Effector CD4-positive, alpha-beta T cell (primary cell): ENCODE results near the gene MNX1.

ENCODE experiments used
- DNase-seq: peaks from one replicate; pipeline ENCODE4 v3.0.0-alpha.2; 2020

MNX1 gene

GRCh38 chr7:157014635-157015555 lies 4.4 kb upstream of the MNX1 start:
- no peak for DNase-seq

- no peak for DNase-seq
These were observed 3.4 kb upstream of the MNX1 start for GRCh38 chr7:157013602-157014549.

- no peak for DNase-seq
These were observed 2.6 kb upstream of the MNX1 start for GRCh38 chr7:157013101-157013500.

GRCh38 chr7:157012113-157012547 lies 1.7 kb upstream of the MNX1 start:
- DNase-seq, result no peak

DNA sequence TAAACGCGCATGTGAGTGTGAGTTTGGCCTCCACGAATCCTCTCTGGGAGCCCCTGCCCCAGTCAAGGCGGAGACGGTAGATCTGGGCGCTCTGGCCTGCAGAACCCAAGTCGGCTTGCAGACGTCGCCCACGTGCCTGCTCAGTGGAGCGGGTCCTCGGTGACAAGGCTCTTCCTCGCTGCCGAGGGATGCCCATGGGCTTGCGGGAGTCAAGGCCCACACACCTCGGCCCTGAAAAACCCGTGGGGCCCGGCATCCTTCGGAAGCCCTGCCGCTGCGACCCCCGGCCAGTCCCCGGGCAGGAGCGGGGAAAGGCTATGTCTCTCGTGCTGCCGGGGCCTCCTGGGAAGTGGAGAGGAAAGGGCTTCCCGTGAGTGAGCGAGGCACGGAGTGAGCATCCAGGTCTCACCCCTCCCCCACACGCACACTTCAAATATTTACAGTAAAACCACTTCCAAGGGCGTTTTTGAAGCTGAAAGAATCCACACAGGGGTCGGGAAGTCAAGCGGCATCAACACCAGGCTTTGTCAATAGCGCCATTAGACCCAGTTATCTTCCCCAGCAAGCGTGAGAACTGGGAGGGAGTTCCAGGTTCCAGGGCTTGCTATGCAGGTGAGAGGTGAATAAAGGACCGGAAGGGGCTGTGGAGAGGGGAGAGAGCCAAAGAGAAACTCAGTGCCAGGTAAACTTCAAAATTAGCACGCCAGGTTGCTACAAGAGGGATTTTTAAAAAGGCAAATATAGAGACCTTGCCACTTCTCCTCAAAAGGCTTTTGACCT lies 1.1 kb upstream of the MNX1 start:
- DNase-seq, result no peak

DNA sequence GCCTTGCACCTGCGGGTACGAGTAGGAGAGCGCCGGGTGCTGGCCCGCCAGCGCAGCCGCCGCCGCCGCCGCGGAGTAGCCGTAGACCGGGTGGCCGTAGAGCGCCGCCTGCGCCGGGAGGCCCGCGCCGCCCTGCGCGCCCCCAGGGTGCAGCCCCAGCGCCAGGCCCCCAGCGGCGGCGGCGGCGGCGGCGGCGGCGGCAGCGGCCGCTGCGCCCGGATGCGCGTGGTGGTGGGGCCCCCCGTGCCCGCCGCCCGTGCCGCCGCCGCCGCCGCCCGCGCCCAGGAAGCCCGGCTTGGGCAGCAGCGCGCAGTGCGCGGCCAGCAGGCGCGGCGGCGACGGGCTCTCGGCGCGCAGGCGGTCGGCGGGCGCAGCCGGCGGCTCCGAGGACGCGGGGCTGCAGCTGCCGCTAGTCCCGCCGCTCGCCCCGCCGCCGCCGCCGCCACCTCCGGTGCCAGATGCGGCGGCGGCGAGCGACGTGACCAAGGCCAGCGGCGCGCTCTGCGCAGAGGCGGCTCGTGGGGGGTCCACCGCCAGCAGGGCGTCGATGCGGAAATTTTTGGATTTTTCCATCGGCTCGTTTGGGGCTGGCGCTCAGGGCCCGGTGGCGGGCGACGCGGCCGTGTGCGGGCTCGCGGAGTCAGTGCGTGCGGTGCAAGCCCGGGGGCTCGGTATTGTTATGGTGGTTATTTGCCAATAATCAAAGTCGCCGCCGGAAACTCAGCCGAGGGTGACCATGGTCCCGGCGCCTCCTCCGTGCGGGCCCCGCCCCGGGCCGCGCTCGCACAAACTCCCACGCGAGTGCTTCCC lies 480 bp downstream of the MNX1 start:
- no peak for DNase-seq

GRCh38 chr7:157009170-157009777 lies 1.2 kb downstream of the MNX1 start:
- no peak for DNase-seq

DNA sequence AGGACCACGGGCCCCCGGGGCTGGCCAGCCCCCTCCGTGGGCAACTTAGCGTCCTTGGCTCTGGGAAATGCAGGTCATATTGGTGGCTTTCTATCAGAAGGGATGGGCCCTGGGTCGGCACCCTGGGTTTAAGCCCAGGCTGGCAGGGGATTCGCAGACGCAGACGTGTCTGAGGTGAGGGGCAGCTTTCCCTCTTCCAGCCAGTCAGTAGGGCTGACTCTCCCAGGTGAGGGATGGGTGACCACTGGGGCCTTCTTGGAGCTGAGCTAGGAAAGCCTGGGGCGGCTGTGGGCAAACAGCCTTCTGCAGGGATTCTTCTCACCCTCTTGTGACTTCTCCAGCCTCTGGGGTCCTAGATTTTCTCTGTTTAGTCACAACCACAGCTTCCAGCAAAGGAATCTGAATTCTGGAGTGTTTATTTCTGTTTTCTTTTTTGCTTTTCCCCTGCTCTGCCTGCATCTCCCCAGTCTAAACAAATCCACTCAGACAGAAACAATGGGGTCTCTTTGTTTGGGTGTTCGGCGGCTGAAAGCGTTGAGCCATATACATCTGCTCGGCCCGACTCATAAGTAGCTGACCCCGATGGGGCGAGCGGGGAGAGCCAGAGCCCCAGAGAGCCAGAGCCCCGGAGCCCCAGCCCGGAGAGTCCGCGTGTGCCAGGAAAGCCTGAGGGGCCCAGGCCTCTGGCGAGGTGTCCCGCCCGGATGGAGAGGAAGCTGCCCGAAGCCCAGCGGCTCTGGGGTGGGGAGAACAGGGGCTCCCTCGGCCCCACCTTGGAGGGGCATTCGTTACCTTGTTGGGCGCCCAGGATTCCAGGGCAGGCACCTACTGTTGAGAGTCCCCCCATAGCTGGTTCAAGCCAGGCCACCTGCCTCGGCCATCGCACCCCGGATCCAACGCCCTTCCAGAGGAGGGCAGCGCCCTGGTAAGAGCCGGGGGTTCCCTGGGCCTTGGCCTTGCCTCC lies 2.0 kb downstream of the MNX1 start:
- no peak for DNase-seq

GRCh38 chr7:157007470-157008066 lies 2.9 kb downstream of the MNX1 start:
- no peak for DNase-seq

DNA sequence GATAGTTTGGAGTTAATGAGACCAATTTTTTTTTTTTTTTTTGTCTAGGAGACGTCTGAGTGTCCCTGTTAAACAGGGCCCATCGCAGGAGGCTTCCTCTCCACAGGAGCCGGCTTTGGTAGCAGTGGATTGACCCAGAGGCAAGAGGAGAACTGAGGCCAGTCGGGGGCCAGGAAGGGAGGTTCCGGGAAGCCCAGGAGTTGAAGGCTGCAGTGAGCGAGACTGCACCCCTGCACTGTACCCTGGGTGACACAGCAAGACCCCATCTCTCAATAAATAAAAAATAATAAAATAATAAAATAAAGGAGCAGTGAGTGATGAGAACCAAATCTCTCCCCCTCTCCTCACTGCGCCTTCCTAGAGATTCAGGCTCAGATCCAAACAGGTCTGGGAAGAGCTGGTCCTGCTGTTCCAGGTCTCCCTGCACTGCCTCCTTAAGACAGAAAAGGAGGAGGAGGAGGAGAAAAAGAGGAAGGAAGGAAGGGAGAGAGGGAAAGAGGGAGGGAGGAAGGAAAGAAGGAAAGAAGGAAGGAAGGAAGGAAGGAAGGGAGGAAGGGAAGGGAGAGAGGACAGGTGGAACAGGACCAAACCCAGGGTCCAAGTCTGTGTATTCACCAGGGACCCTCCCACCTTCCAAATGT lies 3.5 kb downstream of the MNX1 start:
- DNase-seq, result no peak

- no peak for DNase-seq
These were observed 4.2 kb downstream of the MNX1 start for GRCh38 chr7:157006205-157006747.

DNA sequence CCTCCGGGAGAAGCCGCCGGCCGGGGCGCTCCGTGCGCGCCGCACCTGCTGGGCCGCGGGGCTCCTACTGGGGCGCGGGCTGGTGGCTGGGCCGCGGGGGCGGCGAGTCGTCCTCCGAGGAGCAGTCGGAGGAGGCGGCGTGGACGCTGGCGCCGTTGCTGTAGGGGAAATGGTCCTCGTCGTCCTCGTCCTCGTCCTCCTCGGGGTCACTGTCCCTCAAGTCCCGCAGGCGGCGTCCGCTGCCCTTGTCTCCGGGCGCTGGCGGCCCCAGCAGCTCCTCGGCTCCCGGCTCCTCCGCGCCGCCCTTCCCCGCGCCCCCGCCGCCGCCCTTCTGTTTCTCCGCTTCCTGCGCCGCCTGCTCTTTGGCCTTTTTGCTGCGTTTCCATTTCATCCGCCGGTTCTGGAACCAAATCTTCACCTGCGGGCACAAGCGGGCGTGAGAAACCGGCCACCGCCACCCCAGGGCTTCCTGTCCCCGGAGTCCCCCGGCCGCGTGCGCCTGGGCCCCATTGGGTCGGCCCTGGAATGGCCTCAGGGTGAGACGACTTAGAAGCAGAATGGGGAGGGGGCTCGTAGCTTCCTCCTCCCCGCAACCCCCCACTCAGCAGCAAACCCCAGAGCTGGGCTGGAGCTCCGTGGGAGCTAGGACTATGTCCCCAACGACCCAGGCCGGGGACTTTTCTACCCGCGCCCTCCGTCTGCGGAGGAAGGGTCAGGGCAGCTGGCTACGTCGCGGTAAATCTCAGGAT lies 4.8 kb downstream of the MNX1 start:
- DNase-seq, result no peak

- no peak for DNase-seq
These were observed 5.7 kb downstream of the MNX1 start for GRCh38 chr7:157004521-157005455.

- DNase-seq, result no peak
These were observed 6.5 kb downstream of the MNX1 start for GRCh38 chr7:157003756-157004520.

- DNase-seq, result no peak
These were observed 7.1 kb downstream of the MNX1 start for GRCh38 chr7:157003445-157003755.

DNA sequence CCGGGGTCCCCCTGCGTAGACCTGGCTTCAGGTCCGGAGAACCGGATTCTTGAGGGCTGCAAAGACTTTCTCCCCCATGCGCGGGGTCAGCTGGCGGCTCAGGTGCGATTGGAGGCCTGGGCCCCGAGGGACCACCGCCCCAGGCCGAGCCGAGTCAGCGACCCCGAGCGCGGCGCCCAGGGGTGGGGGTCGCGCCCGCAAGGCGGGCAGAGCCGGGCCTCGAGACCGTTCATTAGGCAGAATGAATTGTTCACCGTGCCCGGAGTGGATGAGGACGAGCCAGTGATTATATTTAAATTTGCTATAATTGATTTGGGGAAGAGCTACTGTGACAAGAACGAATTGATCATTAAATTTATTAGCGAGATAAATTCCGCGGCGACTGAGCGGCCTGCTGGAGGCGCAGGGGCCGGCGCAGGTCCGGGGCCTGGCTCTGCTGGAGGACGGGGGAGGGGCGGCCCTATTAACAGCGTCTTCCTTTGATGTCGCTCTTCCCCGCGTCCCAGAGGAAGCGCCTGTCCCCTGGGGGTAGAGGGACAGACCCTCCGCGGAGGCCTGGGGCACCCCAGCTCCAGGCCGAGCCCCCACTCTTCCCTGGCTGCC lies 7.5 kb downstream of the MNX1 start:
- no peak for DNase-seq
